Kasumi-1 (cell line): ENCODE data around the gene RFX3.

Source experiments
- DNase-seq, 2 experiments: peaks; one replicate each; lab custom pipeline; 2025; lab: John Stamatoyannopoulos, UW

RFX3 gene

DNA sequence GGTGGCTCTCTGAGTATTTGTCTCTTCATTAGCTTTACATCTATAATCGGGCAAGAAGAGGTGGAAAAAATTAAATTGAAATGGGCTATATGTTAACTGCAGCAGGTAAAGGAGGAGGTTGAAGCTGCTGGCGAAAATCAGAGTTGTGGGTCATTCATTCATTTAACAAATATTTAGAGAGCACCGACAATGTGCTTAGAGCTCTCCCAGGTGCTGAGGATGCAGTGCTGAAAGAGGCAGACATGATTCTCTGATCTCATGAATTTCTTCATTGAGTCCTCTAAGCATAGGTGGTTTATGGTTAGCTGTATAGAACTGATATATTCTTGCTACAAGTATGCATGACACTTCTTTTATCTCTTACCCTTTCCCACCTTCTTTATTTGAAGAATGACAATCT, 243.4 kb downstream of the RFX3 start:
- no peak for DNase-seq

DNA sequence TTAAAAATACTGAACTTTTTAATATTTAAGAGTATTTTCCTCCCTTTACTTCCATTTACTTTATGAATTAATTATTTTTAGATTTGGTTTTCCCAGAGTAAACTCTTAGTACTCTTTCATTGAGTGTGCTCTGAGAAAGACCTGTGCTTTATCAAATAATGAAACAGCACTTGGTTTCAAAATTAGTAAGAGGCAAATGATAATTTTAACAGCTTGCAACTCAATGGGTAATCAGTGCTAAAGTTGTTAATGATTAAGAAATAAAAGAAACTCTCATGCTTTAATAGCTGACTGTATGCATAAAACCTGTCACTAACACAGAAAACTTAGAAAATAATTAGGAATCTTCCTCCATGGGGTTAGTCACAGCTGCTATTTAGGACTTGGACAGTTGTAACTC, 244.4 kb downstream of the RFX3 start:
- no peak for DNase-seq

DNA sequence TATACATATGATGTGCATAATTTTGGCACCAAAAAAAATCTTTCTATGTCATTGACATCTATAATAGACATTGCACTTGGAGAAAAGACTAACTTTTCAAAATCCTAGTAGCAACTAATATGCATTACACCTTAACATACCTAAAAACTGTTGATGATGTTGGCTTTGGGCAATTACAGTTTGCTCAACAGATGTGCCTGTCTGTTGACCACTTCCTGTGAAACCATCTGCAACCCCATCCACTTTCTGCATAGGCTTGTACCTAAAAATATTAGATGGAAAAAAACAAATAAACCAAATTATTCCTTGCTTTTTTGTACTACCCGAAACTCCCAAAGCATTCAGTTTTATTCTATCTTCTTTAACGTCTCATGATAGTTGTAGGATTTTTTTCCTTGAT, 248.6 kb downstream of the RFX3 start:
- no peak for DNase-seq

DNA sequence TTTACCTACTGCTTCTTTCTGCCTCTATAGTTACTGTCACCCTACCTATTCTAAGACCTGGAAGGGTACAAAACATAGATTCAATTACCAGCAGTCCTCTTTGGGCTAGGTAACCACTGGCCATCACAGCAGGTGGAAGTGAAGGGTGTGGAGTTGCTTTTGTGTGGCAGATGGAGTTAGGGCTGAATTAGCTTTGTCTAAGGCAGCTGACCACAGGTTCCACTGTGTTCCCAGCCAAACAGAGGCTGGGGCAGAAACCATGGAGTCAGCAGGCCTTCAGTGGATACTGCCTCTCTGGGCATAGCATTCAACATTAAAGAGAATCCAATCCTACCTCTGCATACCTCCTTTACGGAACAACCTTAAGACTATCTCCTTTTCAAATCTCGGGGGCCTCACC, 254.2 kb downstream of the RFX3 start:
- DNase-seq: no peak

DNA sequence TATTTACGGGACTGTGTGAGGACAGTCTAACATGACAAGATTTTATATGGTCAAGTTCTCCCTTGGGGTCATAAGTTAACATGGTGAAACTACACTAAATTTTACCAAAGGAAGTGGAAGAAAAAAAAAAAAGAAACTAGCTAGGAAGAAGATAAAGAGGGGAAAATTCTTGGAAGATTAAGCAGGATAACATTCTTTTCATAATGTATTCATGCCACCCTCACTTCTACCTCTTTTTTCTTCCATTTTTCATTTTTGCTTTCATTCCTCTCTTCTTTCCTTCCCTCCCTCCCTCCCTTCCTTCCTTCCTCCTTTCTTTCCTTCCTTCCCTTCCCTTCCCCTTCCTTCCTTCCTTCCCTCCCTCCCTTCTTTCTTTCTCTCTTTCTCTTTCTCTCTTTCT, 254.6 kb downstream of the RFX3 start:
- no peak for DNase-seq

DNA sequence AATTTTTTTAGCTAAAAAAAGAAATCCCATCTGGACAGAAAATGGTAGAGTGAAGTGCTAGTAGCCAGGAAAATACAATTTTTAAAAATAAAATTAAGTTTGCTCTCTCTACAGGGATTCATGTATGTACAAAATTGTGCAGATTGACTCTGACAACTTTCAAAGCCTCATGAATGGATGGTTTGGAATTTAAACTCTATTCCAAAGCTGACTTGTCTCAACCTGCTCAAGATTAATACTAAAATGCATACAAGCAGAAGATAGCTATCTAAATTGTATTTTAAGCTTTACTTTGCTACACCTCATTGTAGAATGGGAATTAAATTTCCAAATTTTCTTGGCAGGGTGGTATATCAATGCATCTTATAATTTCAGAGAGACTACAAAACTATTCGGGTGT, 257.6 kb downstream of the RFX3 start:
- no peak for DNase-seq

DNA sequence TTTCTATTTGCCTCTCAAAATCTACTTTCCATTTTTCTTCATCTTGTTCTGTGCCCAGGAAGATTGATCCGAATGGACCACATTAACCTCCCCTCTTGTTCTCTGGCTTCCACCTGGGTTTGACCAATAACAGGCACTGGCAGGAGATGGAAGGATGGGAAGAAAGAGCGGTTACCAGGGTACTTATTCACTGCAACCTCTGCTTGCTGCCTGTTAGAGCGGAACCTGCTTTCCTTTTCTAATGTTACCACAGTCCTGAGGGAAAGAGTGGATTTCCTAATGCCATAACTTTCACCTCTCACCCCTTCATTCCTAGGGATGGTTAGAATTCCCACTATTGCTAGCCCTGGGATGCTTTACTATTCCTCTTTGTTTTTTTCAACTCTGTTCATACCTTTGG, 262.1 kb downstream of the RFX3 start:
- no peak for DNase-seq

DNA sequence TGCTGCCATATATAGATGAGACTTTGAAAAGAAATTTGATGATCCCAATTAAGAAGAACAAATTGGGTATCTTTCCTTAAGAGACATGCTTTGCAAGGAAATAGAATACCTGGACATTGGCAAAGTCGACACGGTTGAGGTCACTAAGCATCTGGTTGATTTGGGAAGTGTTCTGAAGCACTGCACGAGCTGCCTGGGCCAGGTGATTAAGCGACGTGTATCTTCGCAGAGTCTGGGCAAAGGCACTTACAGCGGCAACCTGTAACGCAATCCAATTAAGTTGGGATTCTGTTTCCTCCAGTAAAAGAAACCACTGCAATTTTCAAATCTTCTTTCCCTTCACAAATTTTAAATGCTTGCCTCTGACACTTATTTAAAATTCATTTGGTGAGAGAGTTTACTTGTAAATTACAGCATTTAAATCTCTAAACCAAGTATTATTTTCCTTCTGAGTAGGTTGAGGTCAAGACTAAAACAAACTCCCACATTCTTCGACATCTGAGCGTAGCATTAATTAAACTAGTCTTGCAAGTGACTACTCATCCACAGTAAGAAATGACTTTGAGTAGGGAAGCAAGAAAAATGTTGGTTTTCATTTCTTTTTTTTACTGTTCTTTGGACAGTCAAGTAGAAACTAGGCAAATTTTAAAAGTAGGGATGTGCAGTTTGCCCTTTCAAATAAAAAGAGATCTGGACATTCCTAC, 262.8 kb downstream of the RFX3 start:
- DNase-seq: no peak

DNA sequence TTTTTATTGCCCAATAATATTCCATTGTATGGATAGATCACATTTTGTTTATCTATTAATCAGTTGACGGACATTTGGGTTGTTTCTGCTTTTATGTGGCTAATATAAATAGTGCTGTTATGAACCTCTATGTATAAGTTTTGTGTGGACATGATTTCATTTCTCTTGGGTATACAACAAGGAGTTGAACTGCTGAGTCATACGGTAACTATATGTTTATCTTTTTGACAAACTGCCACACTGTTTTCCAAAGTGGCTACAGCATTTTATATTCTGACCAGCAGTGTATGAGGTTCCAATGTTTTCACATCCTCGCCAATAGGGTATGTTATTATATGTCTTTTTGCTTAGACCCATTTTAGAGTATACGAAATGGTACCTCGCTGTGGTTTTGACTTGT, 264.3 kb downstream of the RFX3 start:
- DNase-seq: no peak

DNA sequence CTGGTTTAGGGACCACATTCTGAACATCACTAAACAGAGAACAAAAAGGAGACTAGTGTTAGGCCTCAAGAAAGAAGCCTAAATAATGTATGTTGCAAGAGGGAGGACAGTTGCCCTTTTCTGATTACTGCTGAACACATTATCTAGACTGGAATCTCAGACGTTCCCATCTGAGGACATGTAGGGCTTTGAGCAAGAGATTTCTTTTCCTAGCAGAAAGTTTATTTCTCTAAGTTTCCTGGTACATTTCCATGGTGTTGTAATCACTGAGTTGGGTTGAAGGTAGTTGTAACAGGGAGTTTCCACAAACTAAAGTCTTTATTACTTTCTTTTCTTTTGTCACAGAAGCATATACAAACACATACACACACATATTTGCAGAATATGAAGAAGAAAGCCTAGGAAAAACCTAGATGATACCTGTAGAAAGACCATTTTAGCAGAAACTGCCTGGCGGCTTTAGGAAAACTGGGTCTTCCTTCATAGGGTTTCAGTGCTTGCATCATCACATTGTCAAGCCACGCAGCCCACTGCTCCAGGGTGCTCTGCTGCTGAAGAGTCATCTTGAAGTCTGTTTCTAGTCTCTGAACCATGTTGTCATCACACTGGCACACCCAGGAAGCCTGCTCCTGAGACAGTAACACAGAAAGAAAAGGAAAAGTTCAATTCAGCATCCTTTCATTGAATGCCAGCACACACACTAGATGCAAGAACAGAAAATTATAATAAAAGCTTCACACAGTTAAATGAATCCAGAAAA, 269.1 kb downstream of the RFX3 start:
- no peak for DNase-seq

DNA sequence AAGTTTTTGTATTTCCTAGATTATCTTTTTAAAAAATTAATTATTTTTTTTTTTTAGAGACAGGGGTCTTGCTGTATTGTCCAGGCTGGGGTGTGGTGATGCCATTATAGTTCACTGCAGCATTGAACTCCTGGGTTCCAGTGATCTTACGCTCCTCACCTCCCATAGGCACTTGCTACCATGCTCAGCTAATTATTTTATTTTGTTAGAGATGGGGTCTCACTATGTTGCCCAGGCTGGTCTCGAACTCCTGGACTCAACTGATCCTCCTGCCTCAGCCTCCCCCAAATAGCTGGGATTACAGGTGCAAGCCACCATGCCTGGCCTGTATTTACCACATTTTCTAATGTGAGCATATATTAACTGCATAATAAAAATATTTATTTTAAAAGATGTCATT, 274.5 kb downstream of the RFX3 start:
- no peak for DNase-seq

DNA sequence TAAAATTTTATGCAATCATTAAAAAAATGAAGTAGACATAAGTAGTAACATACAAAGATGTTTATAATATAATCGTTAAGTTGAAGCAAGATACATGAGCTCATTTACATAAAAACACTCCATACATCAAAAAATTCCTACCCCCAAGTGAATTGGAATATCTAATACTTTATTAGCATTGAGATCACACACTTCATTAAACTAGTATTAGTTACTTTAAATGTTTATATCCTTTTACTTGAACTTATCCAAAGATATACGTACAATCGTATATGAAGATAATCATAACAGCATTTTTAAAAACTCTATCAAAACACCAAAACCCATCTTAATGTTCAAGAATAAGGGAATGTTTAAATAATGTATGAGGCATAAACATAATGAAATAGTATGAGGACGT, 275.1 kb downstream of the RFX3 start:
- DNase-seq: no peak

DNA sequence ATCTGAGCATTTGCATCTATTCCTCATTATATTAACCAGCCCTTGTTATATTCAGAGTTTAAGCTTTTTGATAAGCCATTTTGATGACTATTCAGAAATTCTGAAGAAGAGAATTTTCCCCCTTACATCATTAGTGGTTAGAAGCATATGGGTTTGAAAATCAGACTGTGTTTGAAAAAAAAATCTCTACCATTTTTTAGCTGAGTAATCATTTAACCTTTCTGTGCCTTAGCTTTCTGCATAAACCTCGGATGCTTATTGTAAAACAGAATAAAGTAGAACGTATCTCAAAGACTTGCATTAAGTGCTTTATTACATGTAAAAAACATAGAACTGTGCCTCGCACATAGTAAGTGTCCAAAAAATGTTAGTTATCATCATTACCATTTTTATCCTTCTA, 278.6 kb downstream of the RFX3 start:
- no peak for DNase-seq

DNA sequence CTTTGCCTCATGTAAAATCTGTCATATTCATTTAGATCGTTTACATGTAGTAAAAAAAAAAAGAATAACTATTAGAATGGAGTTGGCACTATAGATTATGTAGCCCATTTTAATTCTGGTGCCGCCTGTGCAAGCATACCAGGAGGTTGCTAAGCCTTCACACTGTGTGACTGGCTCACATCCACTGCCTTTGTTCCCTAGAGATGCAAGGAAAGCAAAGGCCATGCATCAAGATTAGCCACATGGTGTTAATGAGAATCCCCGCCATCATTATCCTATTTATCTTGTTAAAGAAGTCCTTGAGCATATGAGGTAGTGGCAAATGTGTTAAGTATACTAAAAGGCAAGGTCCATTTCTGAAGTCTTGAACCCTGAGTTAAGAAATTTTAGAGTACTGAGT, 279.6 kb downstream of the RFX3 start:
- DNase-seq: no peak

DNA sequence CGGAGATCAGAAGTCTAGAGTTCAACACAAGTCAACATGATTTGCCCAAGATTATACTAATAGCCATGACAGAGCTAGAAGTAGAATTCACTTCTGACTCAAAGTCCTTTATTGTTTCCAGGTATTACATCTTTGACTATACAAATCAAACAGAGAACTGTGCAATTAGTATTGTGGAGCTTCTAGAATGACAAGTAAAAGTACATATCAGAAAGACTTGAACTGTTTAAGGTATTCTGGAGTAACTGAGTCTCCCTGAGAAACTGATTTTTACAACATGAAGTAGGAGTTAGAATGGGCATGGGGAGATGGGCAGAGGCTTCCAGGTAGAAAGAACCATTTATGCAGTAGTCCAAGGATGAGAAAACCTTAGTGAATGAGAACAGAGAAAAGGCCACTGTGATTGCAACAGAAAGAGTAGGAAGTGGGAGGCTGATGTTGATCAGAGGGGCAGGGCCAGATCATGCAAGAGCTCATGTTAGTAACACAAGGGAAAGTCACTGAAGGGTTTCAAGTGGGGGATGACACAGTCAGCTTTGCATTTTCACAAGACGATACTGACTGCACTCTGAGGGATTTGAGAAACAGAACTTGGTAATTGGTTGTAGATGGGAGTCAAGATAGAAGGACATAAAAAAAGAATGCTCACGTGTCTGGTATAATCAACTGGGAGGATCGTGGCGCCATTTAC, 280.7 kb downstream of the RFX3 start:
- no peak for DNase-seq

DNA sequence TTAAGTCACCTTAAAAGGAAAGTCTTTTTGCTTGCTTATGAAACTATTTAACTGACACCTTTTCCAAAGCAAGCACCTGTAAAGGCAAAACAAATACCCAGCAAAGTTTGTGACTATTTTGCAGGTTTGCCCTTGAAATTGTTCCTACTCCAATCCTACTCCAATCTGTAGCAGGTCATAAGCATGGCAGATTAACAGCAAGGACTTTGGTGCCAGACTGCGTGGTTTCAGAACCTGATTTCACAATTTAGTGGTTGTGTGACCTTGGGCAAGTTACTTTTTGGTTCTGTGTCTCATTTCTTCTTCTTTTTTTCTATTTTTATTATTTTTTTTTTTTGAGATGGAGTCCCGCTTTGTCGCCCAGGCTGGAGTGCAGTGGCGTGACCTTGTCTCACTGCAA, 282.1 kb downstream of the RFX3 start:
- DNase-seq: no peak

DNA sequence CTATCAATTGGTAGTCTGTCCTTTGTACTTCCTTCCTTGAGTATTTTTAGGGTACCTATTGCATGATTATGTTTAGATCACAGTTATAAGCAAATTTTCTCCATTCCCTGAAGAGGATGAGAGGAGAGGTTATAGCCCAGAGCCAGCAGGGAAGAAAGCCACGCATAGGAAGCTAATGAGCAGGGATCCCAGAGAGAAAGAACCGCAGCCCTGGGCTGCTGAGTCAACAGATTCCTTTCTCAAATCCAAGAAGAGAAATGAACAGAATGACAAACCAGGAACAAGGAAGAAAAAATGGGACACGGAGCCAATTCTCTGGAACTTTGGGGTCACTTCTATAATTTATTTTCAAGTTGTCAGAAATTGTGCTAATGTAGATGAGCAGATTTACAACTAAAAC, 284.5 kb downstream of the RFX3 start:
- DNase-seq: no peak

DNA sequence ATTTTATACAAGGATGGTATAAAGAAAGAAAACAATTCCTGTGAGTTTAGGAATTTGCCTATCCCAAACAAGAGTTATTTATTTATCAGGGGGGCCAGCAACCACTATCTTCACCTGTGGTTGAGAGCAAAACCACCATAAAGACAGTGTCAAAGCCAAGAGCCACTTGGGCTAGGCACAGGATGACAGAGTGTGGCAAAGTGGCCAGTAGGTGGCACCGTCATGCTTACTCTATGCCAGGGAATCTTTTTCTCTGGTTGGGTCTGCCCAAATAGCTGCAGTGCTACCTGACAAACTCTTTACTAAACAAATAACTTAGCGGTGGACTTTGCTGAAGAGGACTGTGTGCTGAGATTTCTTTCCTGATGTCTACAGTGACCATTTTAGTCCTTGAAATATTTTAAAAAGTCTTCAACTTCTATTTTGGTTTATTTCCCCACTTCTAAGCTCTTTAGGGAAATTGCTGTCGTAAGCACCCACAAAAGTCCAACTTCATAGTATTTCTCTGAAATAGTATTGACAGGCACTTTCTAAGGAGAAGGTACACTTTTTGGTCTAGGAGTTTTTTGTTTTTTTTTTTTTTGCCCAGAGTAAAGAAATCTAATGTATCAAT, 285.0 kb downstream of the RFX3 start:
- peak; percentile 21 to 34 for DNase-seq

DNA sequence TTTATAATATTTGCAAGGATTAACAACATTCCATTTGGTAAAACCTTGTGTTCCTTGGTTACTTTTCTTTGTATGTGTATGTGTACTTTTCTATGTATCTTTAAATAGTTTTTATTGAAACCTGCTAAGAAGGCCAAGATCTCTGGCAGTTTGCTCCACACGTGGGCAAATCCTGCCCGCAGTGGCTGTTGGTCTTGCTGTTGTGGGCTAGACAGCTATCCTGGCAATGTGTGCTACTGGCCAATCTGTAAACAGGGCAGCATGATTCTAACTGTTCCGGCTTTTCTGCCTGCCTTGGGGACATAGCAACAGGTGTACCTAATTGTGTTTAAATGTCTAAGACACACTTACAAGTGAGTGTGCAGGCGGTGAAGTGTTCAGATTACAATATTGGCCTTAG, 286.6 kb downstream of the RFX3 start:
- no peak for DNase-seq

DNA sequence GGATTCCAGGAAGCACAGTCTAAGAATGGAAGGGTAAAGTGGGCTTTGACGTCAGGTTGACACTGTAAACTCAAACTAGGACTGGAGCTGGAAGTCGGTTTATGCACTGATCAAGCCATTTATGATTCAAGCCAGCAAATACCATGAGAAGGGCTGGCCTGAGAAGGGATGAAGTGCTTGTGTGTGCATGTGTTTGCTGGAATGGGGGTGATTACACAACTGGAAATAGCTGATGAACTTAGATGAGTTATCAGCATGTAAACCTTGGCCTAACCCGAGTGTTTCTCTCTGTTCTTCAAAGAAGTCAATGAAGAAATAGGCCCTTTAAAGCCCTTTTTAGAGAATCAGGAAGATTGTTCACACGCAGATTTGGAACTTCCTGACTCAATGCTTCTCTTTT, 287.6 kb downstream of the RFX3 start:
- DNase-seq: no peak

DNA sequence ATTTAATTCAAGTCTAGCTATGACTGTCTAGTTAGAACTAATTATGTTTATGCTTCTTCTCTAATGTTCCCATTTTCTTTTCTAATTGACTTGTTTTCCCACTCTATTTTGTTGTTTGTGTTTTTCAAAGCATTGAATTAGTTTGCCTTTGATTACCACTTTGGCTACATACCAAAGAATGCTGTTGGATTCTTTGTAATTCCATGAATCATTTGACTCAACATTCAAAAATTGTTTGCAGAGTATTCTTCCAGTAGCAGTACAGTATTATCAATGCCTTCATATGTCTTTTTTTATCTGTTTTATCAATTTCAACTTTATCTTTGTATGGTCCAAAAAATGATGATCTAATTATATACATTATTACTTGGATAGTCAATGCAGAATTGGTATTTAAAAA, 288.7 kb downstream of the RFX3 start:
- DNase-seq: no peak

DNA sequence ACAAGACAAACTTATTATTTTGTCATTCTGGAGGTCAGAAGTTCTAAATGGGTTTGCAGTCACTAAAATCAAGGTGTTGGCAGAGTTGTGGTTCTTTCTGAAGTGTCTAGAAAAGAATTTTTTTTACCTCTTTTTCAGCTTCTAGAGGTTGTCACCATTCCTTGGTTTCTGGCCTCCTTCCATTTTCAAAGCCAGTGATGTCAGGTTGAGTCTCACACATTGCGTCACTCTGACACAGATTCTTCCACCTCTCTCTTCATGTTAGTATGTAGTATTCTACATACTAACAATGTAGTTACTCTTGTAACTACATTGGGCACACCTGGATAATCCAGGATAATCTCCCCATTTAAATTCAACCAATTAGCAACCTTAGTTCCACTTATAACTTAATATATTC, 290.3 kb downstream of the RFX3 start:
- no peak for DNase-seq

DNA sequence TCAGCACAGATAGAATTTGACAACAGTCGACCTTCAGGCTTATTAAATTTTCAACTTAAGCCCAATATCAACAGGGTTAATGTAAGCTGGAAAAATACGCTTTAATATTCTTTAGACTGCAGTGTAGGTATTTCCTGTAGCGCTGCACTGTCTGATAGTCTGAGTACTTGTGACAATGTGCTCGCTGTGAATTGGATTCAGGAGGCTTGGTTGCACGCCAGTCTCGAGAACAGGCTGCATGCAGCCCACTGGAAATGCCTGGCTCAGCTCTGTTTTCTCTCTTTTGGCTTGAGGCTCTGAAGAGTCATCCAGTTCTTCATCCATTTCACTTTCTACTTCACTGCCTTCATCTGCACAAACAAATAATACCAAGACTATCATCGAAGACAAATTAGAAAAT, 300.9 kb downstream of the RFX3 start:
- no peak for DNase-seq
